Aorta (tissue), 5 donors: ENCODE data around the gene RASGRP2. TPM values are rescaled to one million over a fixed set of nuclear protein-coding genes. Genes with fewer than 3 reads are reported as not detected.
A peak's percentile ranks its signal among the peaks of the same experiment; 100 is the strongest.

Experiments used
- ATAC-seq: fragments of 200-7000 bp; cut with Tn5 transposase; one replicate; pipeline ENCODE4 v1.9.1; 2022; ENCODE audit warnings: moderate library complexity; ENCODE audit not compliant: low FRiP score
- DNase-seq, 2 donors: peaks; one replicate each; pipeline ENCODE4 v3.0.0-alpha.2; 2020
- H3K27ac ChIP-seq, 2 donors: one replicate each; pipeline ENCODE4 v1.5.1; 2013; ENCODE audit warnings: low read length in 2 of 2, mild to moderate bottlenecking in 2 of 2, moderate library complexity in 2 of 2, control low read depth in 1 of 2, inconsistent platforms in 1 of 2, low read depth in 1 of 2
- H3K27me3 ChIP-seq, 2 donors: one replicate each; pipeline ENCODE4 v1.6.1; 2013; ENCODE audit warnings: control low read depth in 1 of 2, low read length in 1 of 2, mild to moderate bottlenecking in 1 of 2, moderate library complexity in 1 of 2; ENCODE audit not compliant: insufficient read depth in 2 of 2, control insufficient read depth in 1 of 2
- H3K36me3 ChIP-seq, 2 donors: one replicate each; pipeline ENCODE4 v1.6.1; 2013; ENCODE audit warnings: control low read depth in 1 of 2, low read length in 1 of 2, mild to moderate bottlenecking in 1 of 2; ENCODE audit not compliant: insufficient read depth in 2 of 2, control insufficient read depth in 1 of 2
- H3K4me1 ChIP-seq, 2 donors: one replicate each; pipeline ENCODE4 v1.6.1; 2013; ENCODE audit warnings: low read length in 2 of 2, control low read depth in 1 of 2, mild to moderate bottlenecking in 1 of 2, moderate library complexity in 1 of 2; ENCODE audit not compliant: insufficient read depth in 2 of 2, control insufficient read depth in 1 of 2
- H3K4me3 ChIP-seq, 2 donors: one replicate each; pipeline ENCODE4 v1.5.1; 2013; ENCODE audit warnings: low read length in 2 of 2, control low read depth in 1 of 2, mild to moderate bottlenecking in 1 of 2
- H3K9me3 ChIP-seq: one replicate; pipeline ENCODE4 v1.6.1; 2013; ENCODE audit warnings: mild to moderate bottlenecking, low read length; ENCODE audit not compliant: control insufficient read depth
- WGBS, 2 donors: extraction: QIAGEN DNeasy Blood & Tissue Kit; methylation state at CpG; one replicate each; pipeline ENCODE4 v1.1.7; 2013; 5-methylcytosine and 5-hydroxymethylcytosine counted together
- intact Hi-C, 2 donors: fragments of 100-400 bp; cut with DNase I; formaldehyde crosslinking; loops; one replicate each; pipeline versions ENCODE4 v1.14.2 to v1.15.0; 2022
- polyA plus RNA-seq, 2 donors: library from polyadenylated mRNA; stranded (reverse); fragments of 200-250 nt; gene quantifications; one replicate each; pipeline ENCODE4 v1.2.3, GENCODE V29; 2013
- total RNA-seq, 2 donors: library from RNA; stranded (reverse); fragmentation: NEBNext Ultra II Directional; extraction: Animal tissue kit (Norgen Biotek cat#: 25700); gene quantifications; one replicate each; pipeline ENCODE4 v1.2.1, GENCODE V29; 2021
- donor health status: healthy with polysubstance abuse.
- donor health status: Bipolar disorder and iron deficiency.
- donor health status: DM: no; HTN: no; CAD: no.
- donor health status: DM: no; HTN: no; CAD: no.
- donor health status: DM: yes; HTN: yes; CAD: no.

RASGRP2 gene
- total and polyA plus RNA-seq, 4 donors, result 20.8 to 152 (median 48.6) TPM

DNA sequence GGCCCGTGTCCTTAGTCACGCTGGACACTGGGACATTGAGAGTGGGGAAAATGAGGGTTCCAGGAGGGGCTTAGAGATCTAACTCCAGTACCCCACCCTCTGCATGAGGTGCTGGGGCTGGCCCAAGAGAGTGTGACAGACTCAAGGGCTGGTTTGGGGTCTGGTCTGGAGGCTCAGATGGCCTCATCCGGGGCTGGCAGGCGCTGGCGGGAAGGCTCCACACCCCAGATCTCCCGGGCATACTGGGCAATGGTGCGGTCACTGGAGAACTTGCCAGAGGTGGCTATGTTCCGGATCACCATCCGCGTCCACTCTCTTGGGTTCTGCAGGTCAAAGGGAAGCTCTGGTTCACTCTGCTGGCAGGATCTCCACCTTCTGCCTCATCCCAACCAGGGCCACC lies 2.5 kb upstream of the RASGRP2 start:
- DNase-seq, result no peak
- intact Hi-C loops, result no loop called here
- H3K36me3 ChIP-seq, result no peaks in the 10 kb centered on the region
- no peak for ATAC-seq
- no peaks in the 10 kb centered on the region for H3K4me1 ChIP-seq
- WGBS, 2 donors, result 44 to 57% methylated on average over 10 of the region's 10 CpGs
- no peaks in the 10 kb centered on the region for H3K9me3 ChIP-seq
- H3K27me3 ChIP-seq, result no peaks in the 10 kb centered on the region
- peak overlapping the region; percentile 25 to 65 for H3K27ac ChIP-seq
- no peak overlapping the region for H3K4me3 ChIP-seq

DNA sequence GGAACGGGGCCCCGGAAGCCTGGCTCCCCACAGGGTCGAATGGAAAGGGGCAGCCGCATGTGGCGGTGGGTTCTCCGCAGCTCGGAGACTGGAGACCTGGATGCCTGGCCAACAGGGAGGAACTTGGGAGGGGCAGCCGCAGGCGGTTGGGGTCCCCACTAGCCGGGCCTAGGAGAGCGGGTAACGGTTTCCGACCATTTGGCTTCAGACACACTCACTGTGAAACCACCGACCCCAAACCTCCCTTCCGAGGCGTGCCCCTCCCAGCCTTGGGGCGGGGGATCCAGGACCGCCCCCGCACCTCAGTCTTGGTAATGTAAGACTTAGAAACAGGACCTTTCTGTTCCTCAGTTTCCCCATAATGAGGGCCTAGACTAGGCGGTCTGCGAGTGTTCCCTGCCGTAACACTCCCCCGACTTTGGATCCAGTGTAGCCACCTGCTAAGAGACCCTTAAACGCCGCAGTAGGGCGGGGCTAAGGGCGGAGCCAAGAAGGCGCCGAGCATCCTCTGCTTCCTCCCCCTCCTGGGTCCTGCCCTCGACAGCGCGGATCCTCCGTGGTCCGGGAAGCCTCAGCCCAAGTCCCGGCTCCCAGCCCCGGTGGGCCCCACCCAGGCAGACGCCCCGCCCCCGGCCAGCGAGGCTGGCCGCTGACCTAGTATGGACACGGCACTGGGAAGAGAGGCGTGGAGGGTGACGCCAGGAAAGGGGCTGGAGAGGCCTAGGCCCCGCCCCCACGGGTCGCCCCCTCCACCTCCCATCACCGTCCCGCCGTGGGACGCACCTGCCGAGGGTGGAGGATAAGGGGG lies 1.8 kb upstream of the RASGRP2 start:
- 1% methylated on average over 52 of the region's 52 CpGs for WGBS, 2 donors
- Histone ChIP-seq H3K4me1 (no peaks in the 10 kb centered on the region), H3K4me3 (peak overlapping the region; percentile 65 to 91)

DNA sequence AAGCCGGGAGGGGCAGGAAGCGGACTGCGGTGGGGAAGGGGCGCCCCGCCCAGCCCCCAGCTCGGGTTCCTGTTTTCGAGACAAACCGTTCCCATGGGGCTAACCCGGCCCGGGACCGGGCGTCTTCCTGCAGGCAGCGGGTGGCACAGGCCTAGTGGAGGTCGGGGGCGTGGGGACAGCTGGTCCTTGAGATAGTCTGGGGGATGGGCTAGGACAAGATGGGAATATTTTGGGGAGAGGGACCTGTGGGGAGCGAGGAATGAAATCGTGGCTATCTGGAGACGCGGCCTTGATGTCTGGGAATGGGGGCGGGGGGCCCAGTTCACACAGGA lies 1.2 kb upstream of the RASGRP2 start:
- intact Hi-C loops, result loop anchor here in 1 of 2 donors (2.0 kb wide), 1 partner anchor 32 kb away; no protein-coding TSS in a partner anchor
- ATAC-seq (no peak), DNase-seq (peak; percentile 89 to 91)

More for the DNA sequence above, 1.8 kb upstream of the RASGRP2 start:
- DNase-seq (peak; percentile 96 to 98), ATAC-seq (peak; percentile 85)
- intact Hi-C loops, result loop anchor here in 1 of 2 donors (2.0 kb wide), 1 partner anchor 31 kb away; no protein-coding TSS in a partner anchor
- Histone ChIP-seq H3K27ac (peak overlapping the region; percentile 88 to 91), H3K9me3 (no peaks in the 10 kb centered on the region), H3K27me3 (no peaks in the 10 kb centered on the region), H3K36me3 (no peaks in the 10 kb centered on the region)

DNA sequence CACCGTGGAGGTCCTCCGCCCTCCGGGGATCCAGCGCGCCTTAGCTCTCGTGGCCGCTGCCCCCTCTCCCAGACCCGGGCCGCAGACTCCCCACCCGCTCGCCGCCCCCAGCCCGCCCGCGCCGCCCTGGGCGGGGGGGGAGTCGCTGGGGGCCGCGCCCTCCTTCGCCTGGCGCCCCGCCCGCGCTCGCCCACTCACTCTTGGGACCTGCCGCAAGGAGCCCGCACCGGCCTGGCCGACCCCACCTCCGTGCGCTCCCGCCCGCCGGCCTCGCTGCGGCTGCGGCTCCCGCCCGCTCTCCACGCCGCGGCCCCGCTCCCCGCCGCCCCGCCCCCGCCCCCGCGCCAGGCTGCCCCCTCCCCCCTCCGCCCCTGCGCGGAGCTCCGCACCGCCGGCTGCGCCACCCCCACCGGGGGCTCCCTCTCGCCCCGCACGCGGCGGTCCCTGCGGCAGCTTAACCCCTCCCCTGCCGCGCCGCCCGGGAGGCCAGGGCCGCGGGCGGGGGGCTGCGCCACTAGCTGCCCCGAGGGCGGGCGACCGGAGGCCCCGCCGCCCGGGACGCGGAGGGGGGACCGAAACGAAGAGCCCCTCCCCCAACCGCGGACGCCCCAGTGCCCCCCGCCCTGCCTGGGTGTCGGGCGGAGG lies 724 bp upstream of the RASGRP2 start:
- WGBS, 2 donors, result 1% methylated on average over 15 to 89 of the region's 89 CpGs
- peak overlapping the region; percentile 88 to 91 for H3K27ac ChIP-seq
- peak overlapping the region; percentile 65 to 91 for H3K4me3 ChIP-seq
- intact Hi-C loops, result loop anchor here in 1 of 2 donors (2.0 kb wide), 1 partner anchor 32 kb away; no protein-coding TSS in a partner anchor
- ATAC-seq, result no peak
- H3K36me3 ChIP-seq, result no peaks in the 10 kb centered on the region
- no peaks in the 10 kb centered on the region for H3K4me1 ChIP-seq
- no peaks in the 10 kb centered on the region for H3K27me3 ChIP-seq
- peak in 1 of 2 donors; percentile 85 for DNase-seq
- H3K9me3 ChIP-seq, result no peaks in the 10 kb centered on the region

More for the DNA sequence above, 1.2 kb upstream of the RASGRP2 start:
- Histone ChIP-seq H3K9me3 (no peaks in the 10 kb centered on the region), H3K4me1 (no peaks in the 10 kb centered on the region), H3K36me3 (no peaks in the 10 kb centered on the region), H3K27me3 (no peaks in the 10 kb centered on the region), H3K27ac (peak overlapping the region; percentile 88 to 91), H3K4me3 (peak overlapping the region; percentile 65 to 91)
- 1 to 2% methylated on average over 19 to 20 of the region's 20 CpGs for WGBS, 2 donors

DNA sequence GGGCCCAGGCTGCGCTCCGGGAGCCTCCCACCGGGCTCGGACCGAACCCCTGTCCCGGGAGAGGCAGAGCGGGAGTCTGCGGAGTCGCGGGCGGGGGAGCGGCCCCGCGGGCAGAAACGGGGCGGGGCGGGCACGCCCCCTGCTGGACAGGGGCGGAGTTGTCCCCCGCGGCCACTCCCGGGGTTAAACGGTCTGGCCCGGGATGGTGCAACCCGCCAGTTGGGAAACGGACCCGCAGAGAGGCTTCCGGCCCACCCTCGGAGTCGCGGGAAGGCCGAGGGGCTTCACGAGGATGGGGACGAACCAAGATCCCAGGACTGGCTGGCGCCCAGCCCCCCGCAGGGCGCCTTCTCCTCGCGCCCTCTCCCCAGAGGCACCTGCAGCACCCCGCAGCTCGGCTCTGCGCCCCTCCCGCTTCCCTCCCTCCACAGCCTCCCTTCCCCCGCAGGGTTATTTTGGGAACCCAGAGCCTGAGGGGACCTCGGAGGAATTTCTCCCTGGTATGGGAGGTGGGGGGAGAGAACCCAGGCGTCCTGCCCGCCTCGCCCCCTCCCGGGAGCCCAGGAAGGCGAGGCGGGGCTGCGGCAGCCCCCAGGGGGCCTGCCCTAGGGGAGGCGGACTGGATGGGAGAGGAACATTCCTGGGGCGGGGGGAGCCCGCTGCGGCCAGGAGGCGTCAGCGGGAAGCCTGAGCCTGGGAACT lies 902 bp downstream of the RASGRP2 start:
- Histone ChIP-seq H3K4me1 (no peaks in the 10 kb centered on the region), H3K27me3 (no peaks in the 10 kb centered on the region)
- WGBS, 2 donors, result 0 to 1% methylated on average over 52 to 58 of the region's 58 CpGs

DNA sequence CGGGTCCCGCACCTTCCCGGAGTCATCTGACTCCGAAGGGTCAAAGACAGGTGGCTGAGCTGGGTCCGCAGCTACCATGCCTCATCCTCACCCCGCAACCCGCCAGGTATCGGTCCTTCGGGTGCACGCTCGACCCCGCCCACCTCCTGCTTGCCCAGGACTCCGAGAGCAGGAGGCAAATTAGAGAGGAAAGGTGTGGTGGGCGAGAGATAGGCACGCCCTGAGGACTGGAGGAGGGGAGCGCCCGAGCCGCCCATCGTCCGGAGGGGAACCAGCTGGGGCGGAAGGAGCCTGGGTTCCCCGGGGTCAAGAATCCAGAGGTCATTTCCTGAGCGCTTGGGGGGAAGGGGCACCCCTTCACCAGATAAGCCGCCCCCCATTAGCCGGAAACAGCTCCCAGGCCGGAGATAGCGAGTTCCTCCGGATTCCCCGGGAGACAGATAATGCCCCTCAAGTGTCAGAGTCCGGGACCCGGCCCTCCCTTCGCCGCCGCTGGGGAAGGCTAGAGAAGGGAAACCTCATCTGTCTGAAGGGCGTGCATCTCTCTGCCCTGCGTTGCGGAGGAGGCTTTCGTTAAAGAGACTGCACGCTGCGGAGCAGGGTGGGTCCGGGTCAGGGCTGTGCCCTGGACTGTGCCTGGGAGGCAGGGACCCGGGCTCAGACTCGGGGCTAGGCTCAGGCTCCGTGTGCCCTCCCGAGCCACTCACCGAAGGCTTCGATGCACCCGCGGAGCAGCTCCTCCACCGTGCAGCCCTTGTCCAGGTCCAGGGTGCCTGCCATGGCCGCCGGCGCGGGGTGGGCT lies 1.7 kb downstream of the RASGRP2 start:
- ATAC-seq (peak; percentile 0), DNase-seq (no peak)
- peak overlapping the region; percentile 27 to 66 for H3K4me3 ChIP-seq
- H3K36me3 ChIP-seq, result no peaks in the 10 kb centered on the region
- H3K4me1 ChIP-seq, result no peaks in the 10 kb centered on the region
- H3K27ac ChIP-seq, result peak overlapping the region in 1 of 2 donors; percentile 19
- no peaks in the 10 kb centered on the region for H3K9me3 ChIP-seq
- no peaks in the 10 kb centered on the region for H3K27me3 ChIP-seq
- 40 to 42% methylated on average over 52 to 54 of the region's 54 CpGs for WGBS, 2 donors
- intact Hi-C loops, result no loop called here

More for the DNA sequence above, 902 bp downstream of the RASGRP2 start:
- DNase-seq (peak; percentile 87 to 94), ATAC-seq (peak; percentile 81)
- intact Hi-C loops, result no loop called here
- H3K9me3 ChIP-seq, result no peaks in the 10 kb centered on the region
- H3K4me3 ChIP-seq, result peak overlapping the region; percentile 27 to 66
- no peaks in the 10 kb centered on the region for H3K36me3 ChIP-seq
- peak overlapping the region; percentile 1 to 38 for H3K27ac ChIP-seq

DNA sequence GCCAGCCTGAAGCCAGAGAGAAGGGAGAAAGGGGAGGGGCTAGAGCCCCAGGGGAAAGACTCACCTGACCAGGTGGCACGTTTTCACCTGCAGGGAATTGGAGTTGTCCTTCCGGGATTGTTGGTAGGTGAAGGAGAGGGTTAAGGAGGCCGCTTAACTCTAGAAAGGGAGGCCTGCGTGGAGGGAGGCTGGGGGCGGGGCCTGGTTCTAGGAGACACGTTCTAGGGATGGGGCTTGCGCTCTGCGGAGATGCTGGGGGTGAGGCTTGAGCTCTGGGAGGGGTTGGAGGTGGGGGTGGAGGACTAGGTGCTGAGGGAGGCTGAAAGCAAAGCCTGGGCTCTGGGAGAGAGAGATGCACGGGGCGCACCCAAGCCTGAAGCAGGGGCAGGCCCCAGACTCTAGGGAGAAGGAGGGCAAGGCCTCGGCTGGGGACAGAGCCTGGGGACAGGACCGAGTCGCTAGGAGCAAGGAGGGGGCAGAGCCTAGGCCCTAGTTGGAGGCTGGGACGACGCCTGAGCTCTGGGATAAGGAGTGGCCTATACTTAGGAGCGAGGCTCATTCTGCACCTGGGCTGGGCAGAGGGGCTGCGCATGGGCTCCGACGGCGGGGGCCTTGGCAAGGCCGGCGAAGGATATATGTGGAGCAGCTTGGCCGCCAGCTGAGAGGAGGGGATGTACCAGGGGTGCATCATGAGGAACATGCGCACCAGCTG lies 2.4 kb downstream of the RASGRP2 start:
- Histone ChIP-seq H3K27ac (no peak overlapping the region), H3K27me3 (no peaks in the 10 kb centered on the region), H3K9me3 (no peaks in the 10 kb centered on the region), H3K36me3 (no peaks in the 10 kb centered on the region), H3K4me3 (no peak overlapping the region), H3K4me1 (no peaks in the 10 kb centered on the region)
- ATAC-seq (no peak), DNase-seq (no peak)
- intact Hi-C loops, result no loop called here
- WGBS, 2 donors, result 82% methylated on average over 24 of the region's 24 CpGs
